ENCODE data around the gene TRABD2B. TPM values are rescaled to one million over a fixed set of nuclear protein-coding genes. Genes with fewer than 3 reads are reported as not detected.
A peak's percentile ranks its signal among the peaks of the same experiment; 100 is the strongest.

The TRABD2B gene
- total and polyA plus RNA-seq, 12 donors = 0.33 to 3.3 (median 0.83) TPM

GRCh38 chr1:47996060-47996405, 1.2 kb downstream of the TRABD2B start:
- no peak for TF ChIP-seq POLR2A (IDR thresholded peaks at IDR 0.05)
- Histone ChIP-seq H3K9me3 (replicated peaks in 1 of 3) (no peaks in the 10 kb centered on the region), H3K27me3 (peaks cover 9% of the 10 kb centered on the region), H3K27ac (no peak overlapping the region), H3K36me3 (replicated peaks in 1 of 2) (no peaks in the 10 kb centered on the region), H3K4me3 (peak overlapping the region in 1 of 4 donors; percentile 71), H3K4me1 (replicated peaks in 1 of 2) (peaks cover 0 to 3% of the 10 kb centered on the region in 2 donors)
- DNase-seq = peak in 1 of 7 donors; percentile 40
- intact Hi-C loops (cut with DNase I) = loop anchor here in 1 of 2 donors (5.0 to 10.0 kb wide), 2 partner anchors 66 to 209 kb away; no protein-coding TSS in a partner anchor
- 64 to 71% (median 65%) methylated on average over 7 of the region's 7 CpGs for WGBS, 4 donors

- peaks cover 9% of the 10 kb centered on the region for H3K27me3 ChIP-seq
- intact Hi-C loops (cut with DNase I) = loop anchor here in 1 of 2 donors (5.0 to 10.0 kb wide), 2 partner anchors 67 to 209 kb away; no protein-coding TSS in a partner anchor
- TF ChIP-seq CTCF (IDR thresholded peaks at IDR 0.05) (no peak), POLR2A (IDR thresholded peaks at IDR 0.05) (no peak)
- H3K4me1 ChIP-seq (replicated peaks in 1 of 2) = peaks cover 0 to 3% of the 10 kb centered on the region in 2 donors
- peak in 1 of 7 donors; percentile 50 for DNase-seq
- no peak overlapping the region for H3K27ac ChIP-seq
- 75 to 82% (median 80%) methylated on average over 8 of the region's 8 CpGs for WGBS, 4 donors
- no peak overlapping the region for H3K4me3 ChIP-seq
- H3K36me3 ChIP-seq (replicated peaks in 1 of 2) = no peaks in the 10 kb centered on the region
- H3K9me3 ChIP-seq (replicated peaks in 1 of 3) = no peaks in the 10 kb centered on the region
These were observed 1.7 kb downstream of the TRABD2B start for GRCh38 chr1:47995306-47996050.

- no peak overlapping the region for H3K4me3 ChIP-seq
- TF ChIP-seq POLR2A (IDR thresholded peaks at IDR 0.05) (no peak), CTCF (IDR thresholded peaks at IDR 0.05) (no peak)
- H3K36me3 ChIP-seq (replicated peaks in 1 of 2) = no peaks in the 10 kb centered on the region
- H3K27ac ChIP-seq = no peak overlapping the region
- H3K4me1 ChIP-seq (replicated peaks in 1 of 2) = peaks cover 0 to 3% of the 10 kb centered on the region in 2 donors
- no peaks in the 10 kb centered on the region for H3K9me3 ChIP-seq (replicated peaks in 1 of 3)
- WGBS, 4 donors = 92 to 93% (median 93%) methylated on average over 25 to 34 of the region's 34 CpGs
- peaks cover 9% of the 10 kb centered on the region for H3K27me3 ChIP-seq
- DNase-seq = peak in 1 of 7 donors; percentile 48
- intact Hi-C loops (cut with DNase I) = loop anchor here in 1 of 2 donors (10.0 kb wide), 1 partner anchor 211 kb away; no protein-coding TSS in a partner anchor
These were observed 3.1 kb downstream of the TRABD2B start for GRCh38 chr1:47993881-47994625.

- Histone ChIP-seq H3K36me3 (replicated peaks in 1 of 2) (no peaks in the 10 kb centered on the region), H3K4me3 (no peak overlapping the region), H3K4me1 (replicated peaks in 1 of 2) (peaks cover 0 to 3% of the 10 kb centered on the region in 2 donors), H3K27ac (no peak overlapping the region), H3K27me3 (peaks cover 6% of the 10 kb centered on the region), H3K9me3 (replicated peaks in 1 of 3) (no peaks in the 10 kb centered on the region)
- WGBS, 4 donors = 91 to 94% (median 92%) methylated on average over 7 of the region's 7 CpGs
- no peak for TF ChIP-seq CTCF (IDR thresholded peaks at IDR 0.05)
- no peak for TF ChIP-seq POLR2A (IDR thresholded peaks at IDR 0.05)
- peak in 1 of 7 donors; percentile 27 for DNase-seq
- intact Hi-C loops (cut with DNase I) = loop anchor here in 1 of 2 donors (10.0 kb wide), 1 partner anchor 211 kb away; no protein-coding TSS in a partner anchor
These were observed 3.8 kb downstream of the TRABD2B start for GRCh38 chr1:47993416-47993740.
